ENCODE results near the gene SLC6A8.
"Not testable (repeated sequence)": the region's sequence is repeated elsewhere in the genome, so short reads cannot be mapped to it uniquely, and the experiment has no call there.

The SLC6A8 gene

GRCh38 chrX:153709726-153710674, 22.3 kb downstream of the SLC6A8 start:
- no peak for DNase-seq

DNA sequence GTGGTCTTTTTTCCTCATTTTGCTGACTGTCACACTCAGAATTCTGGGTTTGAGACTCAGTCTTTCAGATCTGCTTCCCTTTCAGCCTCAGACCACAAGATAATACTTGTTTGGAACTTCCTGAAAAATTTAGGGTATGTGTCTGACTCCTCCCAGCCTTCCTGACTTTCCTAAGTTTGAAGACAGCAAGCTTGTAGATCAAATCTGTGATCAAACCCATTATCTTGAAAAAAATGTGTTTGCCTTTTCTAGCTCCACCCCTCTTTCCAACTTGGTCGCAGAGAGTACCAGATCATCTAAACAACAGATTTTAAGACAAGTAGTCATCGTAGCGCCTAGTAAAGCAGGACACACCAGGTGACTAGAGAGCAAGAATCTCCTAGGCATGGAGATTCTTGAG, 26.5 kb downstream of the SLC6A8 start:
- DNase-seq: peak; percentile 18 to 43

DNA sequence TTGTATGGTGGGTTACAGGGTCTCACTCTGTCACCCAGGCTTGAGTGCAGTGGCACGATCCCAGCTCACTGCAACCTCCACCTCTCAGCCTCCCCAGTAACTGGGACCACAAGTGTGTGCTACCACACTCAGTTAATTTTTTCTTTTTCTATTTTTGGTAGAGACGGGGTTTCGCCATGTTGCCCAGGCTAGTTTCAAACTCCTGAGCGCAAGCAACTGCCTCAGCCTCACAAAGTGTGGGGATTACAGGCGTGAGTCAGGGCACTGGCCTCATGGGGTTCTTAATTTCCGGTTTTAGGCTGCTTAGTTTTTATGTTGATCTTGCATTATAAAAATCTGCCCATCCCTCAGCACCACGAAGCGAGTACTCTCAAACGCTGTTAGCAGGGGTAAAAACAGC, 29.7 kb downstream of the SLC6A8 start:
- no peak for DNase-seq

- DNase-seq: no peak
Measured at GRCh38 chrX:153719238-153719637, 31.5 kb downstream of the SLC6A8 start.

DNA sequence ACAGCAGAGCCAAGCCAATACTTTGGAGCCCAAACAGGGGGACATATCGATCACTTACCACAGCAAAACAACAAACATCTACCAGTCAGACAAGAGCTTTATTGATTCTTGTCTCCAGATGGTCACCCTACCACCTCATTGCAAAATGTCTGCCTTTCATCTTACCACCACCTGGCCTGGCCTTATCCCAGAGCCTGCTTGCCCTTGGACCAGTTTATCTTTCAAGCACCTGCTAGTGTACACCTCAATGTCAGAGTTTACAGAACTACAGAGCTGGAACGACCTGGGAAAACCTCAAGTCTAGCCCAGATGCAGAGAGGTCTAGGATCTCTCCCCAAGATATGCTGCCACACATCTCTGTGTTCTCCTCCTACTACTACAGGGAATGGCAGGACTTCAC, 32.0 kb downstream of the SLC6A8 start:
- no peak for DNase-seq

- DNase-seq: peak; percentile 89 to 95
Measured at GRCh38 chrX:153722704-153723350, 35.1 kb downstream of the SLC6A8 start.

DNA sequence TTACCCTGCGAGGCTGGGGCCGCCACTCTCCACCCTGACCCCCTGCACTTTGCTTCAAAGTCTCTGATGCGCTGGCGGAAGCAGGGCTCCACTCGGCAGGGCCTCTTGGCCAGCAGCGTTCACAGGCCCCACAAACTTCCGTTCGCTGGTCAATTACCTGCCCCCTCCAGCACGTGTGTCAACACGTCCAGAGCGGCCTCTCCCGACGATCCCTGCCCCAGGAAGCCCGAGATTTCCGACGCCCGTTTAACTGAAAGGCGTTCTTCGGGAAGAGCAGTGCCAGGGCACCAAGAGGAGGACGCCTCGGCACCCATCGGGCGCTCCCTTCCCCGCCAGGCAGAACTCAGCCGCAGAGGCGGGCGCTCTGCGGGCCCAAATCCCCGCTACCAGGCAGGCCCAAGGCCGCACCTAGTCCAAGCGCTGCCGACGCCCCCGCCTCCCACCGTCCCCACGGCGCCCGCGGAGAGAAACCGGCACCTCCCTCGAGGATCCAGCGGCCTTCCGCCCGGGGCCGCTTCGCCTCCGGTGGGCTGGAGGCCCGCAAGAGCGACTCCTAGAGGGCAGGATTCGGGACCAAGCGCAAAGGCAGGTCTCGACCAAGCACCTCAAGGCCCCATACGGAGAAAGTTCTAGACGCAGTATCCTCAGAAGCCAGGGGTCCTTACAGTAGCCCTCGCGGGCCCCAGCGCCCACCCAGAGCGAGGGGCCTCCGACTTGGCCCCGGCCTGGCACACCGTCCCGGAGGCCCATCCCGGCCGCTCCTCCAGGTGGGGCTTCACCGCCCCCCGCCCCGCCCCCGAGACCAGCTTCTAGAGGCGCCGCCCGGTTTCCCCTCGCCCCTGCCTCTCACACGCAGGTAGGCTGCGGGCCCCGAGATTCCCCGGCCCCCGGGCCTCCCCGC, 35.9 kb downstream of the SLC6A8 start:
- DNase-seq: peak; percentile 8 to 35

DNA sequence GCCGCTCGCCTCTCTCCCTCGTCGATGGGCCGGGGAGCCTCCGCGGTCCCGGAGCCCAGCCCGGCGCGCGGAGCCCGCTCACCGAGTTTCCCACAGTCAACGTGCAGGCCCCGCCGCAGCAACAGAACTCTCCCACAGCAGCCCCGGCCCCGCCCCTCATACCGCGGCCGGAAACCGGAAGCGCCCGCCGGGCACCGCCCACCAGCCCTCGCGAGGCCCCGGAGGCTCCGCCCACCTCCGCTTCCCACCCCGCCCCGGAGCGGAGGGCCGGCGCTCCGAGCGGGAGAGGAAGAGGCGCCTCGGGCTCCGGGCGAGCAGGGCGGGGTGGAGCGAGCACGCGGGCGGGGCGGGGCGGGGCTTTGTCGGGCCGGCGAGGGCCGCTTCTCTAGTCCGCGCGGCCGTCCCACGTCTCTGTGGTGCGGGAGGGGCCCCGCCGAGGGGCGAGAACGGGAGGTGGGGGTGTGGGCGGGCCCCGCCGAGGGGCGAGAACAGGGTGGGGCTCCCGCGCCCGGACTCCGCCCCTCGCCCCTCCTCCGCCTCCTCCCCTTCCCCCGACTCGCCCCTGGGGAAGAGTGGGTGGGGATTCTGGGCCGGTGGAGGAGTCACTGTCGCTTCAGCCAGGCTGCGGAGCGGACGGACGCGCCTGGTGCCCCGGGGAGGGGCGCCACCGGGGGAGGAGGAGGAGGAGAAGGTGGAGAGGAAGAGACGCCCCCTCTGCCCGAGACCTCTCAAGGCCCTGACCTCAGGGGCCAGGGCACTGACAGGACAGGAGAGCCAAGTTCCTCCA, 36.7 kb downstream of the SLC6A8 start, which contains the start of the genes ABCD1 and BCAP31:
TSS of gene ABCD1 (plus strand) at position 605 of the 787 bp plus-strand sequence. CDS start 411 bp downstream, outside the sequence.
TSS of gene BCAP31 (minus strand) at position 136 of the 787 bp plus-strand sequence. CDS start 1,143 bp downstream, outside the sequence.
- peak; percentile 90 to 92 for DNase-seq

- no peak for DNase-seq
Measured at GRCh38 chrX:153725039-153725831, 37.5 kb downstream of the SLC6A8 start.

DNA sequence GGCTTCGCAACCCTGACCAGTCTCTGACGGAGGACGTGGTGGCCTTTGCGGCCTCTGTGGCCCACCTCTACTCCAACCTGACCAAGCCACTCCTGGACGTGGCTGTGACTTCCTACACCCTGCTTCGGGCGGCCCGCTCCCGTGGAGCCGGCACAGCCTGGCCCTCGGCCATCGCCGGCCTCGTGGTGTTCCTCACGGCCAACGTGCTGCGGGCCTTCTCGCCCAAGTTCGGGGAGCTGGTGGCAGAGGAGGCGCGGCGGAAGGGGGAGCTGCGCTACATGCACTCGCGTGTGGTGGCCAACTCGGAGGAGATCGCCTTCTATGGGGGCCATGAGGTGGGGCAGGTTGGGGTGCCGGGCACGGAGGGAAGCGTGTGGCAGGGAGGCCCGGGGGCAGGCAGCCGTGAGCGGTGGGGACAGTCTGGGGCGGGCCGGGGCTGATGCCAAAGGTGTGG, 38.1 kb downstream of the SLC6A8 start:
- DNase-seq: no peak

GRCh38 chrX:153726286-153727122, 38.8 kb downstream of the SLC6A8 start:
- peak; percentile 84 to 86 for DNase-seq

GRCh38 chrX:153727123-153727931, 39.6 kb downstream of the SLC6A8 start:
- DNase-seq: peak; percentile 33 to 54

DNA sequence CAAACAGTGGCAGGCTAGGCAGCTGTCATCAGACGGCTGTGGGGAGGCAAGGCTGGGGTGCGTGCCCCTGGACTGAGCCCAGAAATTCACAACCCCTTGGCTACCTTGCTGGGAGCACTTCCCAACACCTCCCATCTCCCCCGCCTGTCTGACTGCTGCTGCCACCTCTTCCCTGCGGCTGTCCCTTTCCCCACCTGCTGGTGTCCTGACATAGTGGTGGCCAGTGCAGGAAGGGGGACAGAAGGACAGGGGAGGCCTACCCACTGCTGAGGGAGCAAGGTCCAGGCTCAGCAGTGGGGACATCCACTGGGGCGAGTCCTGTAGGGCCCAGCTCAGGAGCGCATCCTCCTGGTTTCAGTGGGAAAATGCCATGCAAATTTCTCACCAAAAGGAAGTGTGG, 40.4 kb downstream of the SLC6A8 start:
- no peak for DNase-seq

GRCh38 chrX:153728951-153729631, 41.4 kb downstream of the SLC6A8 start:
- no peak for DNase-seq

- not testable (repeated sequence) for DNase-seq
Measured at GRCh38 chrX:153730115-153730514, 42.4 kb downstream of the SLC6A8 start.

- no peak for DNase-seq
Measured at GRCh38 chrX:153731117-153731844, 43.6 kb downstream of the SLC6A8 start.

GRCh38 chrX:153731845-153732215, 44.1 kb downstream of the SLC6A8 start:
- DNase-seq: no peak

DNA sequence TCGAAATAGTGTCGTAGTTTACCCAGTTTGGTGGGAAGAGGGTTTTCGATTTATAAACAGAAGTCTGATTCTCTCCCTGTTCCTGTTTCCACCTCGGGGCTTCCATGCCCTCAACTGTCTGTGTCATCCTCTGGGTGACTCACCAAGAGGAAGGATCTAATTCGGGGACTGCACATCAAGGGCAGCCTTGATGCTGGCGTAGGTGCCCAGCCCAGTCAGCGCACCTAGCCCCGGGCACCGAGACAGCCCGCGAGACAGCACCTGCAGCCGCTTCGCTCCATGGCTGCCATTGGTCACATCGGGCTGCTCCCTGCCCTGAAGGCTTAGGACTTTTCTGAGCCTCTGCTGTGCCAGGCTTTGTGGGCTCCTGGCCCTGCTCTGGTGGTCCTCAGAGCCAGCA, 44.7 kb downstream of the SLC6A8 start:
- DNase-seq: peak; percentile 63 to 81

All from inflammatory macrophage (primary cell).